HG02884 (cell line): ENCODE results near the gene TP63.
A peak's percentile ranks its signal among the peaks of the same experiment; 100 is the strongest.
"Not testable (repeated sequence)": the region's sequence is repeated elsewhere in the genome, so short reads cannot be mapped to it uniquely, and the experiment has no call there.

ENCODE experiments used
- ATAC-seq: cut with Tn5 transposase; IDR thresholded peaks from one replicate; pipeline ENCODE4 v1.9.1; 2021; ENCODE audit warnings: mild to moderate bottlenecking, moderate library complexity; ENCODE audit not compliant: unreplicated experiment

Gene TP63

GRCh38 chr3:189625071-189625470 lies 6.1 kb upstream of the TP63 start:
- ATAC-seq: no peak

- ATAC-seq: no peak
Measured at GRCh38 chr3:189625572-189625971, 5.6 kb upstream of the TP63 start.

- ATAC-seq: no peak
Measured at GRCh38 chr3:189626286-189626685, 4.9 kb upstream of the TP63 start.

GRCh38 chr3:189629803-189630455 lies 1.3 kb upstream of the TP63 start:
- no peak for ATAC-seq

- ATAC-seq: peak; percentile 41
Measured at GRCh38 chr3:189630767-189631372, 319 bp upstream of the TP63 start.

GRCh38 chr3:189631409-189631808 lies 220 bp downstream of the TP63 start:
- no peak for ATAC-seq

- ATAC-seq: peak; percentile 65
Measured at GRCh38 chr3:189632242-189632641, 1.1 kb downstream of the TP63 start.

- no peak for ATAC-seq
Measured at GRCh38 chr3:189635339-189635738, 4.2 kb downstream of the TP63 start.

GRCh38 chr3:189636048-189636447 lies 4.9 kb downstream of the TP63 start:
- ATAC-seq: no peak

GRCh38 chr3:189637750-189638149 lies 6.6 kb downstream of the TP63 start:
- no peak for ATAC-seq

- no peak for ATAC-seq
Measured at GRCh38 chr3:189638276-189639031, 7.3 kb downstream of the TP63 start.

GRCh38 chr3:189641776-189642175 lies 10.6 kb downstream of the TP63 start:
- no peak for ATAC-seq

- ATAC-seq: no peak
Measured at GRCh38 chr3:189646853-189647542, 15.8 kb downstream of the TP63 start.

- no peak for ATAC-seq
Measured at GRCh38 chr3:189652042-189652441, 20.9 kb downstream of the TP63 start.

GRCh38 chr3:189655617-189656016 lies 24.4 kb downstream of the TP63 start:
- peak; percentile 74 for ATAC-seq

GRCh38 chr3:189659571-189659970 lies 28.4 kb downstream of the TP63 start:
- no peak for ATAC-seq

- no peak for ATAC-seq
Measured at GRCh38 chr3:189664311-189664710, 33.1 kb downstream of the TP63 start.

- not testable (repeated sequence) for ATAC-seq
Measured at GRCh38 chr3:189672346-189672745, 41.2 kb downstream of the TP63 start.

- ATAC-seq: peak; percentile 77
Measured at GRCh38 chr3:189673535-189673934, 42.3 kb downstream of the TP63 start.

- ATAC-seq: no peak
Measured at GRCh38 chr3:189674249-189674913, 43.2 kb downstream of the TP63 start.

- no peak for ATAC-seq
Measured at GRCh38 chr3:189677667-189678066, 46.5 kb downstream of the TP63 start.
